VCaP (cell line): ENCODE results near the gene ST3GAL3.
A peak's percentile ranks its signal among the peaks of the same experiment; 100 is the strongest.

Experiments used
- H3K27ac ChIP-seq: fragments of 450-650 bp; 2 replicates; pipeline ENCODE4 v1.5.1; 2017
- TF ChIP-seq, protein P1 (sequence below): fragments of 450-650 bp; conservative IDR thresholded peaks from 2 replicates; pipeline ENCODE4 v1.5.1; 2017; ENCODE audit warnings: mild to moderate bottlenecking, moderate library complexity

The ST3GAL3 gene

DNA sequence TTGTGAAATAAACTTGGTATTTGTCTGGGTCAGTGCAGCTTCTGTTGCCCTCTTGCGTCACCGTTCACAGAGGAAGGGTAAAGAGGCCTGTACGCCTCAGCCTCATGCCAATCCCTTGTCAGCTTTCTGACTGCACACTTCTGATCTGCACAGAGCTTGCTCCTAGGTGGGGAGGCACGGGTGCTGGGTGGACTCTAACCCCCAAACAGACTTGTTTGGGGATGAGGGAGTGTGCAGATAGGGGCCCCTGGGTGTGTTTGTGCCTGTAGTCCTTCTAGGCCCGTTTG is 270.9 kb downstream of the ST3GAL3 start:
- H3K27ac ChIP-seq: peak overlapping the region; percentile 76; the same call in 1 of the 2 replicates
- TF ChIP-seq, protein P1, sequence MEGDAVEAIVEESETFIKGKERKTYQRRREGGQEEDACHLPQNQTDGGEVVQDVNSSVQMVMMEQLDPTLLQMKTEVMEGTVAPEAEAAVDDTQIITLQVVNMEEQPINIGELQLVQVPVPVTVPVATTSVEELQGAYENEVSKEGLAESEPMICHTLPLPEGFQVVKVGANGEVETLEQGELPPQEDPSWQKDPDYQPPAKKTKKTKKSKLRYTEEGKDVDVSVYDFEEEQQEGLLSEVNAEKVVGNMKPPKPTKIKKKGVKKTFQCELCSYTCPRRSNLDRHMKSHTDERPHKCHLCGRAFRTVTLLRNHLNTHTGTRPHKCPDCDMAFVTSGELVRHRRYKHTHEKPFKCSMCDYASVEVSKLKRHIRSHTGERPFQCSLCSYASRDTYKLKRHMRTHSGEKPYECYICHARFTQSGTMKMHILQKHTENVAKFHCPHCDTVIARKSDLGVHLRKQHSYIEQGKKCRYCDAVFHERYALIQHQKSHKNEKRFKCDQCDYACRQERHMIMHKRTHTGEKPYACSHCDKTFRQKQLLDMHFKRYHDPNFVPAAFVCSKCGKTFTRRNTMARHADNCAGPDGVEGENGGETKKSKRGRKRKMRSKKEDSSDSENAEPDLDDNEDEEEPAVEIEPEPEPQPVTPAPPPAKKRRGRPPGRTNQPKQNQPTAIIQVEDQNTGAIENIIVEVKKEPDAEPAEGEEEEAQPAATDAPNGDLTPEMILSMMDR: no peak

DNA sequence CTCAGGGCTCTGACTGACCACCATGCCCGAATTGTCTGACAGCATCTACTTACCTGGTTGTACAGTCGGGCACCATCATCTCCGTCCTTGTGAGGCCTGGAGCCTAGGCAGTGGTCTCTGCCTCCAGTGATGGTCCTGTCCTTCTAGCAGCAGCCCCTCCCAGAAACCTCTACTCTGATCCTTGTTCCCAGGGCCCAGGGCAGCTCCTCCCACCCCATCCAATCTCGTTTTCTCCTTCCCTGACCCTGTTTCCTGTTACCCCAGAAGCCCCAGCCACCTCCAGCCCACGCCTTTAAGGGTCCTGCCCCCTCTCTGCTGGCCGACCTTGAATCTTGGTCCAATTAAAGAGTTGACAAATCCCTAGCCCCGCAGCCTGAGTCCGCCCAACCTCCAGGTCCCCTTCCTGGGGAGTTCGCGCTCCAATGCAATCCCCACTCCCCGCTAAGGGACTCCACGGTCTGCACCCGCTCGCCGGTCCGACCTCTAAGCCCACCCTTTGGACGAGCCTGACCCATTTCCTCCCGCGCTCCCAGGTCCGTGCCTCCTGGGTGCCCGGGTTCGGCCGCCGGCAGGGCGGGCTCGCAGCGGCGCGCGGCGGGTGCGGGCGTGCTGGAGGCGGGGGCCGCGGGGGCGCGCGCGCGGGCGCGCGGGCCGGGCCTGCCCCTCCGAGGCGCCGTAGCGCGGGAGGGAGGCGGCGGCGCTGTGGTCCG is 271.4 kb downstream of the ST3GAL3 start, which contains the start of gene B4GALT2:
TSS of gene B4GALT2 (plus strand) at position 660 of the 710 bp plus-strand sequence. CDS start 1,951 bp downstream, outside the sequence.
- TF ChIP-seq, protein P1: no peak
- H3K27ac ChIP-seq: peak within 1 kb of the TSS; percentile 76

DNA sequence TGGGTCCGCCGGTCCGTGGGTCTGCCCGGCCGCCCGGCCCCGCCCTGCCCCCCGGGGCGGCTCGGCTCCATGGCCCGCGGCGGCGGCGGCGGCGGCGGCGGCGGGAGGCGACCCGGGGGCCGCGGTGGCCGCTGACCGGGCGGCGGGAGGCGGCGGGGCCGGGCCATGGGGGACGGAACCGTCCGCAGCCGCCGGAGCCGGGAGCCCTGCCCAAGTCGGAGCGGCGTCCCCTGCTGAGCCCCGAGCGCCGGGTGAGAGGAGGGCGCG is 271.9 kb downstream of the ST3GAL3 start:
- peak overlapping the region; percentile 76; the same call in 1 of the 2 replicates for H3K27ac ChIP-seq
- TF ChIP-seq, protein P1: no peak

DNA sequence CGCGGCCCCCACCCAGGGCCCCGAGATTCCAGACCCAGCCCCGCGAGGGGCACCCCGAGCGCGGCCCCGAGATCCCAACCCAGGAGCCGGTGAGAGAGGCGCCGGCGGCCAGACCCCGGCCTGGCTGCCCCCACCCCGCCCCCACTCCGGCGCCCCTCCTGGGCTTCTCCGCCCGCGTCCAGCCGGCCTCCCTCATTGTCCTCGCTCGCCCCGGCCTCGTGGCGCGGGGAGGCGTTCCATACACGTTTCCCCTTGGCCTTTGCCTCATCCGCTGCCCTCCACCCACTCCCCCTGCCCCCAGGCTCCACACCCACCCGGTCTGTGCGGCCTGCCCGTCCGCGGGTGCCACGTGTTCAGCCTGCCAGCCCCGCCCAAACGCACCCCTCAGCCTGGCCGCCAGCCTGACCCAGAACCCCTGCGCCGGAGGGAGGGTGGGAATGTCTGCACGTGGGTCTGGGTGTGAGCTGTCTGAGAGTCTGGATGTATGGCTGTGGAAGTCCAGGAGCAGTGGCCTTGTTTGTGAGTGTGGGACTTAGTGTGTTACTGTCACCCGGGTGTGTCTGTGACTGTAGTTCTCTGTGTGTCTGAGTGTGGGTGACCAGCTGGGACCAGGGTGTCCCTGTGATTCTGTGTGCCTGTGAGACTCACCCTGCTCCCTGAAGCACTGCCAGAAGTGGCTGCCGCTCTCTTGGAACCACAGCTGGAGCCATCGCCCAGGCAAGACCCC is 272.4 kb downstream of the ST3GAL3 start:
- H3K27ac ChIP-seq: peak overlapping the region; percentile 76
- TF ChIP-seq, protein P1: no peak

DNA sequence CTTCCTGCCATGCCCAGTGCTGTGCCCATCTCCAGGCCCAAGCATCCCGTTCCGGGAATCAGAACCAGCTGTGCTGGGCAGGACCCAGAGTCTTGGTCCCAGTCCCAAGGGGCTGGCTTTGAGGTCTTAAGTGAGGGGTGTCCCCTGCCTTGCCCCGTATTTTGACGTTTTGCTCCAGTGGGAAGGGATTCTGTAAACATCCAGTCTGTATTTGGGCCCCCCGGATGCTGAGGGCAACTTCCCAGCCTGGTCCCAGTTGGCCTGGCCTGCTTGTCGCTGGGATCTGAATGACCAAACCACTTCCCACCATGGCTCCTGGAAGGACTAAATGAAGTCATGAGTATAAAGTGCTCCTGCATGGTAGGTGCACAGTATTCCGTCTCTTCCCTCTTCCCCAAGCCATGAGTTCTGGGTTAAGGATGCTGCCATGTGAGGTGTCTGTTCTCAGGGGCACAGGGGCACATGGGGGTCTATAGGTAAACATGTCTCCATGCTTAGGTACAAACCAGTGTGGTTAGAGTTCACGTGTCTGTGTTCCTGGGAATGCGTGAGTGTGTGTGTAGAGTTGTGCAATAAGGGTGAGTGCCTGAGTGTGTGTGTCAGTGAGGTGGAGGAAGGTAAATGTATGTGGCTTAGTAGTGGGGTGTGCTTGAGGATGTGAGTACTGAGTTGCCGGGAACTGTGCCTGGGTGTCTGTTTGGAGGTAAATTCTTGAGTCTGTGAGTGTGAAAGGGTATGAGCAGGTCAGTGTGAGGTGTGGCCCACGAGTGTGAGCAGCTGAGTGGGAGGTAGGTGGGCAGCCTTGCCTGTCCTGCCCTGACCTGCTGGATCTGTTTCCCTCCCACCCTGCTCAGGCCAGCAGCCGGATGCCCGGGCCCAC is 273.2 kb downstream of the ST3GAL3 start:
- TF ChIP-seq, protein P1: no peak
- peak overlapping the region; percentile 76 for H3K27ac ChIP-seq
